Stimulated activated CD4-positive, alpha-beta T cell treated with anti-CD3 and anti-CD28 coated beads, Interleukin-15, amount 100 ng/mL, for 48 hours (primary cell): Measurements from ENCODE around the gene COQ9.
"Not testable (repeated sequence)": the region's sequence is repeated elsewhere in the genome, so short reads cannot be mapped to it uniquely, and the experiment has no call there.

Experiments
- DNase-seq, 2 donors: peaks; one replicate each; pipeline ENCODE4 v3.0.0-alpha.2; 2020; ENCODE audit warnings: low read depth in 2 of 2

COQ9 gene

DNA sequence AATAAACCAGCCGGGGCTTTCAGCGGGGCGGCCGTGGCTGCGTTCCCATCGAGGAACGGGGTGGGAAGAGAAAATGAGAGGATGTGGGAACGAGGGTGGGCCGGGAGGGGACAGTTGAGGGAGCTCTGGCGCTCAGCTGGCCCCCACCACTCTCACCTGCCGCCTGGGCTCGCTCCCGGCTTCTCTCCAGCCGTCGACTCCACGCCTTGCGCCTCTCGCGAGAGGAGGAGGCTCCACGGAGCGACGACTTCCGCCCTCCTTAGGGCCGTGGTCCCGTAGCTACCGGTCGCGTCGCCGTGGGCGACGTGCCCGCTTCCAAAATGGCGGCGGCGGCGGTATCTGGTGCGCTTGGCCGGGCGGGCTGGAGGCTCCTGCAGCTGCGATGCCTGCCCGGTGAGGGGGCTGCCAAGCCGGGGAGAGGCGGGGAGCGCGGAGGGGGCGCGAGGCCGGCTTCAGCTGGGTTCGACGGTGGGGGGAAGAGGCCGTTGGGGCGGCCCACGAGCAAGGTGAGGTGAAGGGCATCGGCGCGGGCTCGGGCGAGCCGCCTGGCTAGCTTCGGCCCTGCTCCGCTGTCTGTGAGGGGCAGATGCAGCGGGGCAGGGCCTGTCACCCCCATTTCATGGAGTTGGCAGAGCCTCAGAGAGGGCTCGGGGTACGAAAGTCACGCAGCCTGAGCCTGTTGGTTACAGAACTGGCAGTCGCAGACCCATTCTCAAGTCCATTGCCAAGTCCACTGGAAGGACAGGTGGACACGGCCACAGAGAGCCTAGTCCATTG, at the start of gene COQ9, which contains the start of gene CIAPIN1:
TSS of gene COQ9 (plus strand) at position 294 of the 777 bp plus-strand sequence. CDS start at position 321, 27 bp downstream.
TSS of gene CIAPIN1 (minus strand) at position 200 of the 777 bp plus-strand sequence. CDS start 6,457 bp downstream, outside the sequence.
- DNase-seq, result peak; percentile 86 to 94

DNA sequence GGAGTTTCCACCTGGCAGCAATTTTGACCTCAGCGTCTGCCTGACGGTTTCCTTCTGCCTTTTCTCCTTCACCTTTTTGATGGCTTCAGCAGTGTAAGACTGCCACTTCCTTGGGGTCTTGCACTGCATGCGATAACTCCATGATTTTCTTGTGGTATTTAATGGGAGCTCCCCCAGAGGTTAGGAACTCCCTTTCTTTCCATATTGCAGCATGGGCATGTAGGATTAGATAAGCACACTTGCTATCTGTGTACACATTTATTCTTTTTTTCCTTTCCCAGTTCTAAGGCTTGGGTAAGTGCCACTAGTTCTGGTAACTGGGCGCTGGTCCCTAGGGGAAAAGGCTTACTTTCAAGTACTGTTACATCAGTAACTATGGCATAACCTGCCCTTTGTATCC, 49.8 kb upstream of the COQ9 start:
- not testable (repeated sequence) for DNase-seq

DNA sequence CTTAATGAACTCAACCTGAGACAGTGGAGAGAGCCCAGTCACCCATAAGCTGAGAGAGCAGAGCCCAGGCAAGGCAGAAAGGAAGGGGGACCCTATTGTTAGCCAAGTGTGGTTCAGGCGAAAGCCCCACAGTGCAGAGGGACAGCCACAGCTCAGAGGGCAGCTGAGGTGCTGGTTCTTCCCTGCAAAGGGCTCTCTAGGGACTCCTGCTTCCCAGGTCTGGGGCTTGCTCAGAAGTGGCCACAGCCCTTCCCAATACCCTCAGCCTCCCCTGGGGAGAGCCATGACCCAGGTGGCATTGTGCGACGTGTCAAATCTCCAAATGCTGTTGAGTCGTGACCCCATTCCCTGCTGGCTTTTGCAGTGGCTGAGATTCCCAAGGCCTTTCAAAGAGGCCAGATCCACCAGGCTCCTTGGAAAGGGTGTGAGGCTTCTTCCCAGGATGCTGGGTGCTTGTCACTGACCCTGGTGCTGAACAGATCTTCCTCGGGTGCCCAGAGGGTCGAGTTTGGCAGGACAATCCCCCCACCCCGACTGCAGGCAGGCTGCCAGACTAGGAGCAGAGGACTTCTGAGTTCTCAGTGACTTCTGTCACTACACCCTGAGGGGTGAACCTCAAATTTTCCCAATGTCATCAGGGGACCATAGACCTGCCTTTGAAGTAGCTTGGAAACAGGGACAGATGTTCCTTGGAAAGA, 45.2 kb upstream of the COQ9 start:
- DNase-seq, result no peak

- DNase-seq, result no peak
Measured at GRCh38 chr16:57403965-57404817, 43.1 kb upstream of the COQ9 start, which contains the start of gene CCL17. Gene CCL17, plus strand, starts transcription at chr16:57404767. Its CDS starts 9,166 bp downstream, at chr16:57413933.

DNA sequence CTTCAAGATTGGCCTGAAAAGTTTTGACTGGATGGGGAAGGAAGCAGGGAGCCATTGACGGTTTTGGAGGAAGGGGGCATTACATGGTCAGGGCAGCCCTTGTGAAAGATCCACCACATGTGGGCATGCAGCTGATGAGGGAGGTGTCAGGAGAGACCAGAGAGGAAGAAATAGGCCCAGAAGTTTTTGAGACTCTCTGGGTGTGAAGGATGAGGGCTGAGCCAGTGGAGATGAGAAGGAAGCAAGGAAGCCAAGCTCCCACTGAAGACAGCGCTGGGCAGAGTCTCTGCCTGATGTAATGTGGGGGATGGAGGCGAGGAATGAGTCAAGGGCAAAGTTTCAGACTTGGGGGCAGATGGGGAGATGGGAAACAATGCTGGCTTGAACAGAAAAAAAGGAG, 42.2 kb upstream of the COQ9 start:
- no peak for DNase-seq

DNA sequence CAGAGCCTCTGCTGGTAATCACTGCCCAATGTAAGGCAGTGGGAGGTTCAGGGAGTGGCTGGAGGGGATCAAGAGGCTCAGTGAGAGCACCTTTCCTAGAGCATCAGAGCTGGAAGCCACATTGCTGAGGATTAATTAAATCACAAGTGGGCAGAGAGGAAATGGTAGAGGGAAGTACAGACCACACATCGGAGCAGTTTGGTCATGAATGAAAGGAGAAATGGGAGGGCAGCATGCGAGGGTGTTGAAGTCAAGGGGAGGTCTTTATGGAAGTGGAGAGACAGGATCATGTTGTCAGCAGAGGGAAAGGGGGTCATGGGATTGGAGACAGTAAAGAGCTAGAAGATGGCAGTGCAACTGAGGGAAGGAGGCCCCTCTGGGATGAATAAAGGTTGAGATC, 40.4 kb upstream of the COQ9 start:
- no peak for DNase-seq

DNA sequence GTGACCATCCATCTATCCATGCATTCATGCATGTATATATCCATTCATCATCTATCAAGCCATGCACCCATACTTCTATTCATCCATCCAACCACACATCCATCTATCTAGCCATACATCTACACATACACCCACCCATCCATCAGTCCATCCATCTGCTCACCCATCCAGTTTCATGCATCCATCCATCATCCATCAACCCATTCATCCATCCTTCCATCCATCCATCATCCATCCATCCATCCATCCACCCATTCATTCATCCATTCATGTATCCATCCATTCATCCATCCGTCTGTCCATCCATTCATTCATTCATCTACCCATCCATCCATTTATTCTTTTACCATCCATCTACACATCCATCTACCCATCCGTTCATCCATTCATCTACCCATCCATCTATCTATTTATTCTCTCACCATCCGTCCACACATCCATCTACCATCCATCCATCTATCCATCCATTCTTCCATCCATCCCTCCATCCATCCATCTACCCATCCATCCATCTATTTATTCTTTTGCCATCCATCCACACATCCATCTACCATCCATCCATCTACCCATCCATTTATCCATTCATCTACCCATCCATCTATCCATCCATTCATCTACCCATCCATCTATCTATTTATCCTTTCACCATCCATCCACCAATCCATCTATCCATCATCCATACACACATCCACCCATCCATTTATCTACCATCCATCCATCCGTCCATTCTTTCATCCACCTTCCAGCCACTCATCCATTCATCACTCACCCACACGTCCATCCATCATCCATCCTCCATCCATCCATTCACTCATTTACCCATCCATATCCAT, 39.5 kb upstream of the COQ9 start:
- no peak for DNase-seq

DNA sequence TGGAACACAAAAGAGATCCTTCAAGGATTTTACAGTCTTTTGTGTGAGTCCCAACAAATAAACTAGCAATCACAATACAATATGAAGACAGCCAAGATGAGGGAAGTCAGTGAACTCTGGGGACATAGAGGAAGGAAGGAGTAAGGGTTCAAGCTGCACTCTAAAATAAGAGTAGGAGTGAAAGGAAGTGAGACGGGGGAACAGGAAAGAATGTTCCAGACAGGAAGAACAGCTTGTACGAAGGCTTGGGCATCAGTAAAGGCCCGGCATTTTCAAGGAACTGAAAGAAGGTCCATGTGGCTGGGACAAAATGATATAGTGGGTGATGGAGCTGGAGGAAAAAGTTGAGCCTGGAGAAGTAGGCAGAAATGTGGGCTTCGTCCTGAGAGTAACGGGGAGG, 38.2 kb upstream of the COQ9 start:
- DNase-seq, result no peak

- DNase-seq, result no peak
Measured at GRCh38 chr16:57409870-57410587, 37.2 kb upstream of the COQ9 start.

- DNase-seq, result no peak
Measured at GRCh38 chr16:57411362-57411976, 35.8 kb upstream of the COQ9 start.

GRCh38 chr16:57412584-57412983, 34.7 kb upstream of the COQ9 start:
- DNase-seq, result no peak

- no peak for DNase-seq
Measured at GRCh38 chr16:57413301-57413730, 34.0 kb upstream of the COQ9 start.

DNA sequence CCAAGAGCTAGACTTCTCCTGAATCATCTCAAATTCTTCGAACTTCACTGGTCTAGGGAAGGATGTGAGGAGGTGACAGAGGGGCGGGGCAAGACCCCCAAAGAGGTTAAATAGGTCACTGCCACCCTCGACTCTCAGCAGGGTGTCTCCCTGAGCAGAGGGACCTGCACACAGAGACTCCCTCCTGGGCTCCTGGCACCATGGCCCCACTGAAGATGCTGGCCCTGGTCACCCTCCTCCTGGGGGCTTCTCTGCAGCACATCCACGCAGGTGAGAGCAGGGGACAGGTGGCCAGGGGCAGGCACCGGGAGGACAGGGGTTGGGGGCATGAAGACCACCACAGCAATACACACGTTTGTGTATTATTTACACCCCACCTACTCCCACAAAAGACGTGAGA, 33.5 kb upstream of the COQ9 start:
- no peak for DNase-seq

DNA sequence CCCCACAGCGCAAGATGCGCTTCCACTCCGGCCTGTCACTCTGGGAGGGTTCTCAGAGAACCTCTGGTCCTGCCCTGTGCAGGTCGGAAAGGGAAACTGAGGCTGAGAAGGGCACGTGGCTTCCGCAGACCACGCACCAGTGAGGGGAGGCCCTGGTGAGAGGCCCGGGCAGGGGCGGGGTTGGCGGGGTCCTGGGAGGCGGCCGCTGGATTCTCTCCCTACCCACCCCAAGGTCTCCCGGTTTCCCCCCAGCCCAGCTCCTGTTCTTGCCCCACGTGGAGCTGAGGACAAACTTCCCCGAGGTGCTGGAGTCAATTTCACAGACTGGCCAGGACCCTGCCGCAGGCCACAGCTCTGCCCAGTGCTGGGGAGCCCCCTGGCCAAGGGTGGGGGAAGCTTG, 31.2 kb upstream of the COQ9 start:
- no peak for DNase-seq

- DNase-seq, result no peak
Measured at GRCh38 chr16:57419506-57419905, 27.8 kb upstream of the COQ9 start.

- DNase-seq, result no peak
Measured at GRCh38 chr16:57422026-57422944, 25.0 kb upstream of the COQ9 start.

DNA sequence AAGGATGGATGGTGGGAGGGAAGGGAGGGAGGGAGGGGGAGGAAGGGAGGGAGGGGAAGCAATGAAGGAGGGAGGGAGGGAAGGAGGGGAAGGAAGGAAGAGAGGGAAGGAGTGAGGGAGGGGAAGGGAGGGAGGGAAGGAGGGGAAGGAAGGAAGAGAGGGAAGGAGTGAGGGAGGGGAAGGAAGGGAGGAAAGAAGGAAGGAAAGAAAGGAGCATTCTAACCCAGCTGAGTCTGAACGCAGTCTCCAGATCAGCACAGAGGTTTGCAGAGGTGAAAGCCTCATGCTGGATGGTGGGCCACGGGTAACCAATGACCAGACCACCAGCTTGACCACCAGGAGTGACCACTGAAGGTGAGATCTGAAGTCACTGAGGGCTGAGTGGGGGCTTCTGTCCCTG, 24.1 kb upstream of the COQ9 start:
- DNase-seq, result no peak

- no peak for DNase-seq
Measured at GRCh38 chr16:57424583-57424982, 22.7 kb upstream of the COQ9 start.

- no peak for DNase-seq
Measured at GRCh38 chr16:57426356-57426755, 20.9 kb upstream of the COQ9 start.
